Fibroblast of skin of left biceps (primary cell): ENCODE measurements around the gene FIBP.
A peak's percentile ranks its signal among the peaks of the same experiment; 100 is the strongest.
"Not testable (repeated sequence)": the region's sequence is repeated elsewhere in the genome, so short reads cannot be mapped to it uniquely, and the experiment has no call there.

Source experiments
- DNase-seq, 2 experiments: peaks; one replicate each; pipeline ENCODE4 v3.0.0-alpha.2; 2013; ENCODE audit warnings: low read depth in 2 of 2

FIBP gene

GRCh38 chr11:65915101-65915820 is 27.0 kb upstream of the FIBP start:
- no peak for DNase-seq

- DNase-seq, result no peak
Measured at GRCh38 chr11:65912845-65913244, 24.6 kb upstream of the FIBP start.

- DNase-seq, result peak; percentile 62 to 64
Measured at GRCh38 chr11:65911682-65912568, 23.7 kb upstream of the FIBP start.

- no peak for DNase-seq
Measured at GRCh38 chr11:65907878-65908277, 19.6 kb upstream of the FIBP start.

GRCh38 chr11:65906602-65907001 is 18.3 kb upstream of the FIBP start:
- DNase-seq, result no peak

- DNase-seq, result no peak
Measured at GRCh38 chr11:65903715-65904114, 15.4 kb upstream of the FIBP start.

- DNase-seq, result peak in 1 of 2 experiments; percentile 53
Measured at GRCh38 chr11:65903068-65903481, 14.8 kb upstream of the FIBP start.

GRCh38 chr11:65900899-65901180 is 12.6 kb upstream of the FIBP start:
- no peak for DNase-seq

- DNase-seq, result peak; percentile 77 to 79
Measured at GRCh38 chr11:65900125-65900898, 12.0 kb upstream of the FIBP start, which contains the start of gene FOSL1. FOSL1 (minus strand) TSS chr11:65900388; CDS start chr11:65900339, 49 bp downstream.

- DNase-seq, result no peak
Measured at GRCh38 chr11:65899356-65900124, 11.3 kb upstream of the FIBP start.

GRCh38 chr11:65898656-65899355 is 10.5 kb upstream of the FIBP start:
- no peak for DNase-seq

GRCh38 chr11:65897020-65897471 is 8.8 kb upstream of the FIBP start:
- DNase-seq, result no peak

- DNase-seq, result no peak
Measured at GRCh38 chr11:65896034-65896999, 8.0 kb upstream of the FIBP start.

- DNase-seq, result no peak
Measured at GRCh38 chr11:65895482-65895981, 7.3 kb upstream of the FIBP start.

- no peak for DNase-seq
Measured at GRCh38 chr11:65894034-65894591, 5.8 kb upstream of the FIBP start.

- DNase-seq, result no peak
Measured at GRCh38 chr11:65892661-65893317, 4.5 kb upstream of the FIBP start.

GRCh38 chr11:65892137-65892540 is 3.9 kb upstream of the FIBP start:
- not testable (repeated sequence) for DNase-seq
